Stimulated activated CD8-positive, alpha-beta memory T cell treated with anti-CD3 and anti-CD28 coated beads, Interleukin-2, amount 100 ng/mL, for 1 hour (primary cell): ENCODE data around the gene DTX4.

Experiments used
- DNase-seq, 2 donors: peaks; one replicate each; pipeline ENCODE4 v3.0.0-alpha.2; 2020; ENCODE audit warnings: low read depth in 2 of 2

Gene DTX4

DNA sequence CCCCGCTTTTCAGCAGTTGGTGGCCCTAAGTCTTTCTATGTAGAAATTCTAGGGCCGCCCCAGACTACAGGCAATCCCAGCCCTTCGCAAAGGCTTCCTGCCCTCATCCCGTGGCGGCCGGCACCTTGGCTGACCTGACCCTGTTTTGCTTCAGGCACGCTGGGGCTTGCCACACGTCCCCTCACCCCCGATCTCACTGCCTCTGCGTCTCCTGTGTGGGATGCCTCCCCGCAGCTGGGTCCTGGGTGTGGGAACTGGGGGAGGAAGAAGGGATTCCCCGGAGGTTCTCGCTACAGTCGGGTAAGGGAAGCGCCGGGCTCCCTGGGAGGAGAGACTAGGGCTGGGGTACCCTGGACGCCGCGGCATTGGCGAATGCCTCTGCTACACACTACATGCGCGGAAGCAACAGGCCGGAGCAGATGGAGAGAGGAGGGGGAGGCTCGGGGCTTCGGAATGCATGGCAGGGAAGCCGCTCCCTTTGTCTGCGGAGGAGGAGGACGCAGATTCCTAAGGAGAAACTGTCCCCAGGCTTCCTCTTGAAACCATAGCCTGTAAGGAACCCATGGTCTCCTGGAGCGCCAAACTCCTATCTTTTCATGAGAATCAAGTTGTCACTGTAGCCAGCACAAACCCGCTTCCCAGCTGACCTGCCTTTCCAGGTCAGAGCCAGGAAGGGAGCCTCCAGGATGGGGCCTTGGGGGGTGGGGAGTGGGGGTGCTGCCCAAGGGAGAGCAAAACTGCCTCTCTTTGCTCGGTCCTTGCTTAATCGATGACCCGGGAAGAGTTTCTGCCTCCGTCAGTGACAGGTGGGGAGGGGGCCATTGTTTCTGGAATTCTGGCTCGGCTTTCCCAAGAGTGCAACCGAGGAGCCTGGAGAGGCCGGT lies 1.4 kb downstream of the DTX4 start:
- no peak for DNase-seq

DNA sequence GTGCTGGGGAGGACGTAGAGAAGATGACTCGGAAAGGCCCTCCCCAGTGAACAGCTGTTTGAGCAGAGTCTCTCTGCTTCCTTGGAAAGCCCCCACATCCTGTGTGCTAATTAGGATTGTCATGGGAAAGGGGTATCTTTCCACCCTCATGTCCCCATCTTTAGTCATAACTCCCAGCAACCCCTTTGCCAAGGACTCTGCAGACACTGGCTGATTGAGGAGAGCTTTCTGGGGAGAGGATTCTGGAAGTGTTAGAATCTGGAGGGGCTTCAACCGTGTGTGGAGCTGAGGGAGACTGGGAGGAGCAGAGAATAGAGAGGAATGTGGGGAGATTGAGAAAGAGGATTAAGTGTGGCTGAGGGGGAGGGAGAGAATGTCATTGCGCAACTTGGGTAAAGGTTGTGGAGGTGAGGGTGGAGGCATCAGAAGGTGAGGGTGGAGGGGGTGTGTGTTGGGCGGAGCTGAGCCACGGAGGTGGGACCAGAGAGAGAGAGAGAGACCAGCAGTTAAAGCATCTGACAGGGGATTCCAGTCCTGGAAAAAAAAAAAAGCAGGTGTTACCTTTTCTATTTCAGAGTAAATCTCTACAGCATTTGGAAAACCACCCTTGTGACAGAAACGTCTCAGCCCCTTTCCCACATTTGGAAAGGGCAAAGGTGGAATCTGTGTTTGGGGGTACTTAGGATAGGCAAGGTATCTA lies 2.2 kb downstream of the DTX4 start:
- DNase-seq: no peak

DNA sequence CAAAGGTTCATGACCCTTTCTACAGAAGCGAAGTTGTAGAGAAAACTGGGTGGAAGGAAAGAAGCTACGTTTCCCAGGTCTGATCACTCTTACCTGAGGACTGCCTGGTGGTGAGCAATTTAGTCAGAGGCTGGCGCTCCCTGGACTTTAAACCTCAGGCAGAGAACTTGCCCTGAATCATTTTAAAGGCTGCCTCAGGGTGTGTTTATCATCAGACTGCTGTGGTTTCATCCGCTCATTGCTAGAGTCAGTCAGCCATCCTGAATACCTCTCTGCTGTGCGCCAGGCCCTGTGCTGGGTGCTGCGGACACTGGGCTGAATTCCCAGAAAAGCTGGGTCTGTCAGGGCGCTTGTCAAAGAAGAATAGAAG lies 2.7 kb downstream of the DTX4 start:
- DNase-seq: no peak

DNA sequence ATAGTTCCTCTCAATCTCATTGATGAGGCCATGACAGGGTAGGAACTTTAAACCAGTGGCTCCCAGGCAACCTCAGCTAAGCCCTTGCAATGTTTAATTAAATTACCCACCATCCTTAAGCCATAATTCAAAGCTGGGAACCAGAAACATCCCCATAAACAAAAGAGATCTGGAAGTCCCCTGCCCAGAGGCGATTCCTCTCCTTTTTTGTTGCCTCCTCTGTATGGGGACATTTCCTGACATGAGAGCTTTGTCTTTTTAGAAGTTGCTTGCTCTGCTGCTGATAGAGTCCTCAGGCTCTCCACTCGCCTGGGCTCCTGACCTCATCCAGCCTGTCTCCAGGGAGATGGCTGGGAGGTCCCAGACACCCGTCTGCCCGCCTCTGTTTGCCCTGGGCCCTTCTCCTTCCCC lies 3.2 kb downstream of the DTX4 start:
- DNase-seq: no peak

DNA sequence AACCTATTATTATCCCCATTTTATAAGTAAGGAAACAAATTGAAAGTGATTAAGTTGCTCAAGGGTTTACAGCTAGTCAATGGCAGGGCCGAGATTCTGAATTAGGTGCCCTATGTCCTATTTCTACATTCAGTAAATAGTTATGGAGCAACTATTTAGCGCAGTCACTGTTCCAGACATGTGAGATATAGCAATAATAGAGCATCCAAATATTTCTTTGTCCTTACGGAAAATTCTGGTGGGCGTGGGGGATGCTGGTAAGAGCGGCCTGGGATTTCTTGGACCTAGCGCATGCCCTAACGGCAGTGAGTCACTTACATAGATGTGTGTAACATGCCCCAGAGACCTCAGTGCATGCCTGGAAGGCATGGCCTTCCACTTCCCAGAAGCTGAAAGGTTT lies 4.4 kb downstream of the DTX4 start:
- no peak for DNase-seq

DNA sequence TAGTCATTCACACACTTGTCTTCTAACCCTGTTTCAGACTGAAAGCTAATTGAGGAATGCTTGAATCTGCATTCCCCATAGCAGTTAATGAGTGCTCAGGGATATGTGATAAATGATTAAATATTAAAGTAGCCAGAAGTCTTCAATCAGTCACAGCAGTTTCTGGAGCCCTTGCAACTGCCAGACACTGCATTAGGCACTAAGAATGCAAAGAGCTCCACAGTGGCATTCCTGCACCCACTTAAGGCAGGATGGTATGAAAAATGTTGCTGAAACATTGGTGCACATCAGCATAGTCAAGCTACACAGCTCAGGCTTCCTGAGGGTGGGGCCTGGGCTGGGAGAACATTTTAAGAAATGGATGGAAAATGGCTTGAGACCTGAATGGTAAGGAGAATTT lies 6.5 kb downstream of the DTX4 start:
- DNase-seq: no peak

DNA sequence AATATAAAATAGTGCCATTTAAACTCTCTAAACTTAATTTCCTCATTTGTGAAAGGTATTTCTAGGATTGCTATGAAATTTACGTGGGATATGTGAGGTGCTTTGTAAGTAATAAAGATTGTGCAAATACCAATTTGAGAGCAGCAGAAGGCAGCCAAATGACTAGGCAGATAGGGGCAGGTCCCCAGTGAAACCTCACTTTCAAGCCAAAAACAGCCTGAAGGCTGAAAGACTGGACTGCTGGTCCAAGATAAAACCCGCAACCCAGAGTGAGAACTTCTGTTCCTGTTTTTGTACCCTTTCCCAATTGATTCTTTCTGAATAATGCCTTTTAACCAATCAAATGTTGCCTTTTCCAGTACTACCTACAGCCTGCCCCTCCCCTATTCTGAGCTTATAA lies 7.2 kb downstream of the DTX4 start:
- no peak for DNase-seq

DNA sequence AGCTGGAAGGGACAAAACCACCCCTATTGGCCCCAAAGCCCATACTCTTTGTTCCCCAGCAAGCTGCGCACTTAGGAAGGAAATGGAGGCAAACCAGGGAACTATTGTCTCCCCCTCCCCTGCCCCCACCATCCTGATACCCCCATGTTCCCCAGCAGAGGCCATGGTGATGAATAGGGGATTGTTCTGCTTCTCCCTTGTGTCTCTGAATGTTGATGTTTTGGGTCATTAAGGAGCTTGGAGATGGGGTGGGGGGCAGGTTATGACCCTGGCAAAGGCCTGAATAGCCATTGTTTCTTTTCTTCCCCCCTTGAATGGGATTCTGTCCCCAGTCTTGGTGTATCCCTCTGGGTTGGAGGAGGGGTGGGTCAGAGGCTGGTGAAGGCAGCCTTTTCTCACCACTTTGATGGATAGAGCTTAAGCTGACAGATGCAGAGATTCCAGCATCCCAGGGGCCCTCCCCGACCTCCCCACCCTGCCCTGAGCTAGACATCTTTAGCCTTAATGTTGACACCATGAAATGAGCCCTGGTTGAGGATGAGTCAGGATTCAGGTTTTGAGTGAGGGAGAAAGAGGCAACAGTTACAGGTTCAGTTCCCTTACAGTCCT lies 8.3 kb downstream of the DTX4 start:
- DNase-seq: no peak

DNA sequence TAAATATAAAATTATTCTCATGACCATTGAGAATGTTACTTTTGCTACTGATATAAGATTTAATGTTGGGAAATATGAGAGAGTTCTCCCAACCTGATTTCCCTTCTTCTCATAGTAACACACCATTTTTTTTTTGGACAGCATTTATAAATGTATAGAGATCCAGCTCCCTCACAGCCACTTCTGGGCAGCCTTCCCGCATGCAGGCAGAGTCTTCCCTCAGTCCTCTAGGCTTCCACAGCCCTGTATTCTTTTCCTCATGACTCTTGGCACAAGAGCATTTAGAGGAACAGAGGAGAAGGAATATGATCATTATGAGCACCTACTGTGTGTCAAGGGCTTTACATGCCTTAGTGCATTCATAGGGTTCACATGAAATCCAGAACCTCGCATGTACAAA lies 9.0 kb downstream of the DTX4 start:
- DNase-seq: no peak

DNA sequence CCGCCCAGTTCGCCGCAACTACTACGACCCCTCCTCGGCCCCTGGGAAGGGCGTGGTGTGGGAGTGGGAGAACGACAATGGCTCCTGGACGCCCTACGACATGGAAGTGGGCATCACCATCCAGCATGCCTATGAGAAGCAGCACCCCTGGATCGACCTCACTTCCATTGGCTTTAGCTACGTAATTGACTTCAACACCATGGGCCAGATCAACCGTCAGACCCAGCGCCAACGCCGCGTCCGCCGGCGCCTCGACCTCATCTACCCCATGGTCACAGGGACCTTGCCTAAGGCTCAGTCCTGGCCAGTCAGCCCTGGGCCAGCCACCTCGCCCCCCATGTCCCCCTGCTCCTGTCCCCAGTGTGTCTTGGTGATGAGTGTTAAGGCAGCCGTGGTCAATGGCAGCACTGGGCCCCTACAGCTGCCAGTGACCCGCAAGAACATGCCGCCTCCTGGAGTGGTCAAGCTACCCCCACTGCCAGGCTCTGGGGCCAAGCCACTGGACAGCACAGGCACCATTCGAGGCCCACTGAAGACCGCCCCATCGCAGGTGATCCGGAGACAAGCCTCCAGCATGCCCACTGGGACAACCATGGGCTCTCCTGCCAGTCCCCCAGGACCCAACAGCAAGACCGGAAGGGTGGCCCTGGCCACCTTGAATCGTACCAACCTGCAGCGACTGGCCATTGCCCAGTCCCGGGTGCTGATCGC lies 10.0 kb downstream of the DTX4 start:
- no peak for DNase-seq

DNA sequence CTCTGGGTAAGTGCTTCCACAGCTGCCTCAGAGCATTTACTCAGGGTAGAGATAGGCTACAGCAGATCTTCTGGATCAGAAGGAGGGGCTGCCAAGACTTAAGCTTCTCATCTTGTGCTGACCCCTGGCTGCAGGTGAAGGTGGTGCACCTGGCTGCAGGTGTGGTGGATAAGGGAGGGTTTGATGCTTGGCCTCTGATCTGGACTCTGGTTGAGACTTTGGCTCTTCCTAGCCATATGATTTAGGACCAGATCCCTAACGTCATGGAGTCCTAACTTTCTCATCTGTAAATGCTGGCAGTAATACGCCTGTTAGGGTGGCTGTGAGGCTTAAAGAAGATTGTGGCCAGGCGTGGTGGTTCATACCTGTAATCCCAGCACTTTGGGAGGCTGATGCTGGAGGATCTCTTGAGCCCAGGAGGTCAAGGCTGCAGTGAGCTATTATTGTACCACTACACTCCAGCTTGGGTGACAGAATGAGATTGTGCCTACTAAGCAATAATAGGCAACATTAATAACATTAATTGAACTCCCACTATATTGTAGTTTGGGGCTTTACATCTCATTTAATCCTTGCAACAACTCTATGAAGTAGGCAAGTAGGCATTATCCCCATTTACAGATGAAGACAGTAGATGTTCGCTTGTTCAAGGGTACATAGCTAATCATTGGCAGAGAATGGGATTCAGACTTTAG lies 10.7 kb downstream of the DTX4 start:
- DNase-seq: no peak

DNA sequence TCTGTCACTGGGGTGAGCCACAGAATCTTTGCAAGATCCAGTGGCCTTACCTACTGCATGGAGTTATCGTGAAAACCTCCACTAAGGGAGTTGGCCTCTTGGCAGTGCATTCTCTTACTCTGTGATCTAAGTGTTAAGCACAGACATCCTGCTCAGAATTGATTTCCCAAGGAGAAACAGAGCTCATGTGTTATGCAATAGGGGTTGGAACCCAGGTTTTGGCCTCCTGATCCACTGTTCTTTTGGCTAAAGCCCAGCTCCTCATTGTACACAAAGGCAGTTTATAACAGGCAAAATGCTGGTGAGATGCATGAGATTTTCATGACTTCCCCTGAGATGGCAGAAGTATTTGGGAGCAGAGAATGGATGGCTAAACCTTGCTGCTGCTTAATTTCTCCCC lies 11.8 kb downstream of the DTX4 start:
- no peak for DNase-seq

DNA sequence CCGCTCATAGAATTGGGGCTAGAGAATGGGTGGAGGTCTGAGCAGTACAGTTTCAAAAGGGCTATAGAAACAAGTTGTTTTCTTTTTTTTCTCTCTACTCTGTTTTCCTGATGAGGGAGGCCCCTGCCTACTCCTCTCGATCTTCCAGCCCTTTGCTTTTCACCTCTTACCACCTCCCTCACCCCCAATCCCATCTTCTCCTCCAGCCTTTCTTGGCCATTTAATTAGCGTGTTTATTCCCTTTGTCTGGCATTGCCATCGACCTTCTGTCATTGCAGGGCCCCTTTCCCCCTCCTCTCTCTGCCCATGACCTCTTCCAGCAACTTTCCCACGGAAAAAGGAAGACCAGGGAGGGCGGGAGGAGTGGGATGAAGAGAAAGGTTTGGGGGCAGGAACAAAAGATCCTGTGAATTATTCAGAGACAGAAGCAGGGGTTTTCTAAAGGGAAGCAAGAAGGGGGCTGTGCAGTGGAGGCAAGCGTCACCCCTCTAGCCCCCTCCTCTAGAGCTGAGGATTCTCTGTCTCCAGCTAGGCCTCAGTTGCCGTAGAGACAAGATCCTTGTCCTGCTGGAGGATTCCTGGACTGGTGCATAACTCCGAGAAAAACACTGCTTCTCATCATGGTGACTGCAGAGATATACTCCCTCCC lies 12.9 kb downstream of the DTX4 start:
- no peak for DNase-seq

DNA sequence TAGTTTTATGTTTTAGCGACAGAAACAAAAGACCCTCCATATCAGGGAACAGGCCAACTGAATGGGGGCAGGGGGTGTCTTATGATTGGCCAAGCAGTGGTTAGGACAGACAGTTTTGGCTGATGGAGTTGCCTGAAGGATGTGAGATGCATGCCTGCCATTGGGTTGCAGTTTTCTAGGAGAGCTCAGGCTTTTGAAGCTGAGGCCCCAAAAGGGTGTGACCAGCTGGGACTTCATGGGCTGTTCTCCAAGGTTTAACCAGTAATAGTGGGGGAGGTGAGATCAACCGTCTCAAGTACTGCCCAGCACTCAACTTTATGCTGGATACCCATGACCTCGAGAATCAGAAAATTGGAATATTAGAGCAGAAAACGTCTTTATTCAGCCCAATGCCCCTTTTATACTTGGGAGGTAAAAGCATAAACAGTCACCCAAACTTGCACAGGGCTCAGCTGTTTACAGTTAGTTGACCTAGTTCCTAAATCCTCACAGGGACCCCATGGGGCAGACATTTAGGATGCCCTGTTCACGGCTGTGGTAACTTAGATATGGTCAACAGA lies 13.5 kb downstream of the DTX4 start:
- DNase-seq: no peak

DNA sequence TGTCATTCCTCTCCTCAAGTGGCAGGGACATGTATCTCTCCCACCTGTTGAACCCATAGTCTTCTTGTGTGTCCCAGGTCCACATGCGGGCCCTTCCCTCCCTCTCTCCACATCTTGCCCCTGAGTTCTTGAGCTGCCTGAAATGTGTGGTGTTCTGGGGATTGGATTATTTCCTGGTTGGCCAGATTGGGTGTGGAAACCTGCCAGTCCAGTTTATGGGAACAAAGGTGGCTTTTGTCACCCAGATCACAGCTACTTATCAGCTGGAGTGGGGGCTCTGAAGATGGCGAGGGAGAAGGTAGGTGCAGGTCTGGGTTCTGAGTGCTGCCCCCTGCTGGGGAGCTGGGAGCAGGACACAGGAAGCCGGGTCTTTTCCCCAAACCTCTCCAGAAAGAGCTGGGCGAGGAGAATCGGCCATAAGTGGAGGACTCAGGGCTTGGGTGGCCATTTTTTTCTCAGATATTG lies 14.2 kb downstream of the DTX4 start:
- peak in 1 of 2 donors; percentile 24 for DNase-seq

DNA sequence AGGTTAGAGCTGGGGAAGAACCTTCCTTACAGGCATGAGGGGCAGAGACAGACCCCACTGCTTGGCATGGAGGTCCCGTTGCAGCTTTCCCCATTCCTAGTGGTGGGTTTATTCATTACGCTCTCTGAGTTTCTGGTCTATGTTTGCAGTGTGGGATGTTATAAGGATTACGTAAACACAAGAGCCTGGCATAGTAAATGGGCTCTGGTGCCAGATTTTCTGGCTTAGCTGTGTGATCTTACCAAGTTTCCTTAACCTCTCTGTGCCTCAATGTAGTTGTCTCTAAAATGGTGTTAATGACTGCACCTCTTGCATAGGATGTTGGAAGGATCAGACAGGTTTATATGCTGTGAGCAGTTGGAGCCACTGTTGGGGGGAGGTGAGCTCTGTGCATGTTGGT lies 15.1 kb downstream of the DTX4 start:
- no peak for DNase-seq

DNA sequence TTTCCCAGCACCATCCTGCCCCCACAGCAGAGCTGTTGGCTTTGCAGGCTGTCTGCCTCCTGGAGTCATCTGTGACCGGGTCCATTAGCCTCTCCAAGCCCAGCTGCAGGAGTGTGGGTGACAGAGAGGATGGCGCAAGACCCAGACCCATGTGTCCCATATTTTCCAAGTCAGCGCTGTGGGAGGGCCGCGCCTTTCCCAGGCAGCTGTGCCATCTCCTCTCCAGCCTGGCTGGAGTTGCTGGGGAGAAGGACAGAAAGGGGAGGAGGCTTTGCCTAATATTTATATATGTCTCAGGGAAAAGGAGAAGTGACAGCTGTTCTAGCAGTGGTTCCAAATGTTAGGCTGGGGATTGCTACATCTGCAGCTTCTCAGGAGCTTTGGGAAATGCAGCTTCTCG lies 15.7 kb downstream of the DTX4 start:
- DNase-seq: no peak

DNA sequence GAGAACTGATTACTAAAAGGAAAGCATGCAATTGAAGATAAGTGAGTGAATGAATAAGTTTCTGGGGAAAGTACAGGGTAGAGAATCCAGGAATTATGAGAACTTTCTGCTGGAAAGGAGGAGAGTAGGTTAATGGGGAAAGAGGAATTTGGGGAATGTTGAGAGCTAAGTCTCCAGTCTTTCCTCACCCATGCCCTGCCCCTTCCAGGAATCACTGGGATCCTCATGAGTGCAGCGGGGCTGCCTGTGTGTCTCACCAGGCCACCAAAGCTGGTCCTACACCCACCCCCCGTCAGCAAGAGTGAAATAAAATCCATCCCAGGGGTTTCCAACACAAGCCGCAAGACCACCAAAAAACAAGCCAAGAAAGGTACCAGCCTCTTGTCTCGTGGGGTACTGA lies 17.0 kb downstream of the DTX4 start:
- no peak for DNase-seq

DNA sequence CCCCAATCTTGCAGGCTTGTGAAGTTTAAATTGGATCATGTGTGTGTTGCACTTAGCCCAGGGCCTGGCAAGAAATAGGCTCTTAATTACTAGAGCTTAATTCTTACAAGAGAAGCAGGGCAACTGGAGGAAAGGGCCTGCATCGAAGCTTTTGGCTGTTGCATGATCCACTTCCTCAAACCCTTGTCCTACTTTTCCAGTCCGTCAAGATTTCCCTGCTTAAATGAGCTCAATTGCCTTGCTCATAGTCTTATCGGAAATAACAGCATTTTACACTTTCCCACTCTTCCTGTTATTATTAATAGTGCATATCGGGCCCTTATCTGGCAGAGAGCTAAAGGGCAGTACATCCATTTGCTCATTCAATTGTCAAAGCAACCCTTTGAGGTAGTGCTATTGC lies 18.1 kb downstream of the DTX4 start:
- DNase-seq: no peak

DNA sequence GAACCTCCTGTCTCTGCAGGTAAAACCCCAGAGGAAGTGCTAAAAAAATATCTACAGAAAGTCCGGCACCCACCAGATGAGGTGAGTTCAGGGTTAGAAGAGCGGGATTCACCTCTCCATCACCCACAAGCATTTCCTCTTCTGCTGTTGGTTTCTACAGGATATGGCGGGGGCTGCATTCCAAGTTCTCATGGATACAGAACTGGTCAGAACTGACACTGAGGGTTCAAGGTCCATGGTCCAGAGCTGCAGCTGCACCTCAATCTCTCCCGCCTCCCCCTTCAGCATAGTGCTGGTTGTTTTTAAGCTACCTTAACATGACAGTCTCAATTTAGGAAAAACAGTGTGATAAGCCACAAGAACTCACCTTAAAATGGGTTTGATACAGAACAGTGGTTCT lies 19.2 kb downstream of the DTX4 start:
- DNase-seq: no peak

DNA sequence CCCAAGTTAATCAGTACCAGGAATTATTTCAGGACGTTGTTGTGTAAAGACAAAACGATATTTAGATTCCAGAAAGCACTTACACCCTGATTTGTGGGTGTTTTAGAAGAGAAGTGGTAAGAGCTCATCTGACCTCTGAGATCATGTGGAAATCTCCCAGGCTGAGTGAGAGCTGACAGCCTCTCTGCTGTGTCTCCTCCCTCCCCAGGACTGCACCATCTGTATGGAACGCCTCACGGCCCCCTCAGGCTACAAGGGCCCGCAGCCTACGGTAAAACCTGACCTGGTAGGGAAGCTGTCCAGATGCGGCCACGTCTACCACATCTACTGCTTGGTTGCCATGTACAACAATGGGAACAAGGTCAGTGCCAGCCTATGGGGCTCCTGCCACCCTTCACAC lies 20.0 kb downstream of the DTX4 start:
- DNase-seq: no peak
